K562 (cell line): ENCODE measurements around the gene OLR1. TPM values are rescaled to one million over a fixed set of nuclear protein-coding genes. Genes with fewer than 3 reads are reported as not detected.

Experiments used
- ATAC-seq: fragments of 200-7000 bp; cut with Tn5 transposase; 3 replicates; pipeline ENCODE4 v1.9.1; 2020; ENCODE audit warnings: moderate library complexity
- BruUV-seq: library from RNA; stranded (reverse); fragments of 400-500 nt; replicated peaks from 2 replicates; lab custom pipeline; 2021; lab: Mats Ljungman, UMichigan
- CTCF ChIA-PET: fragments of 300-600 bp; formaldehyde crosslinking; extraction: SDS; loops from one replicate; lab custom pipeline; 2021; ENCODE audit warnings: low intra/inter-chr PET ratio; lab: Yijun Ruan, JAX
- POLR2A ChIA-PET: fragments of 300-600, 350-650 bp; sonication (Branson Sonifier 250); formaldehyde crosslinking; extraction: SDS; loops from one replicate; lab custom pipeline; 2021; ENCODE audit warnings: antibody characterized with exemption, inconsistent platforms; lab: Yijun Ruan, JAX
- DNase-seq, 4 experiments: peaks; one replicate each; pipeline versions ENCODE4 v3.0.0 to v3.0.0-alpha.2; 2011 to 2018; ENCODE audit warnings: low spot score in 3 of 4, mixed read lengths in 3 of 4; ENCODE audit errors: extremely low read depth in 1 of 4
- FAIRE-seq: peaks from 2 replicates; lab custom pipeline; 2011; peaks lifted over from hg19 to GRCh38; lab: Jason Lieb, UNC
- H2AFZ ChIP-seq: 2 replicates; pipeline ENCODE4 v1.6.0; 2011; ENCODE audit warnings: low read depth, low read length, control low read depth, inconsistent platforms
- H3K27ac ChIP-seq: fragments of 200-600 bp; 3 replicates; pipeline ENCODE4 v1.8.0; 2011; ENCODE audit warnings: low read depth, mild to moderate bottlenecking, control low read depth, inconsistent platforms, low read length, moderate library complexity, mixed read lengths; ENCODE audit errors: extremely low read depth
- H3K27me3 ChIP-seq, 2 experiments: fragments of 300-600 bp in 1 of 2; 2 replicates in 1 of 2; 3 replicates in 1 of 2; pipeline versions ENCODE4 v1.6.0 to v1.8.0; 2011; ENCODE audit warnings: inconsistent platforms in 2 of 2, low read length in 2 of 2, mild to moderate bottlenecking in 1 of 2, mixed read lengths in 1 of 2, moderate library complexity in 1 of 2; ENCODE audit not compliant: control insufficient read depth in 2 of 2, insufficient read depth in 2 of 2
- H3K36me3 ChIP-seq: fragments of 300-600 bp; 3 replicates; pipeline ENCODE4 v1.8.0; 2011; ENCODE audit warnings: mild to moderate bottlenecking, low read length, inconsistent platforms; ENCODE audit not compliant: control insufficient read depth, insufficient read depth
- H3K4me1 ChIP-seq, 2 experiments: fragments of 200-600 bp in 1 of 2; replicated peaks in 1 of 2; 2 replicates in 1 of 2; 3 replicates in 1 of 2; pipeline versions ENCODE4 v1.5.1 to v1.8.0; 2011; ENCODE audit warnings: inconsistent platforms in 2 of 2, low read length in 2 of 2, mild to moderate bottlenecking in 1 of 2, mixed read lengths in 1 of 2, moderate library complexity in 1 of 2; ENCODE audit not compliant: control insufficient read depth in 2 of 2, insufficient read depth in 2 of 2
- H3K4me2 ChIP-seq: 2 replicates; pipeline ENCODE4 v1.6.1; 2011; ENCODE audit warnings: low read length, control low read depth, inconsistent platforms, mixed read lengths; ENCODE audit not compliant: insufficient read depth
- H3K4me3 ChIP-seq: fragments of 200-600 bp; sonication (generic), shearing (Covaris generic); 2 replicates; pipeline ENCODE4 v1.5.1; 2016; ENCODE audit warnings: control low read depth, inconsistent platforms
- H3K79me2 ChIP-seq: fragments of 200-600 bp; 3 replicates; pipeline ENCODE4 v1.8.0; 2011; ENCODE audit warnings: low read length, inconsistent platforms; ENCODE audit not compliant: control insufficient read depth, insufficient read depth
- H3K9ac ChIP-seq, 2 experiments: 2 replicates each; pipeline versions ENCODE4 v1.6.0 to v1.6.1; 2011; ENCODE audit warnings: low read depth in 2 of 2, low read length in 2 of 2, control low read depth in 1 of 2, inconsistent platforms in 1 of 2, mild to moderate bottlenecking in 1 of 2, mixed read lengths in 1 of 2; ENCODE audit not compliant: insufficient read depth in 1 of 2
- H3K9me1 ChIP-seq: one replicate; pipeline ENCODE4 v1.6.0; 2011; ENCODE audit warnings: inconsistent platforms, mild to moderate bottlenecking, low read length, moderate library complexity; ENCODE audit not compliant: control insufficient read depth, insufficient read depth
- H3K9me3 ChIP-seq: replicated peaks from 2 replicates; pipeline ENCODE4 v1.5.1; 2011; ENCODE audit warnings: low read depth, low read length, inconsistent platforms; ENCODE audit not compliant: control insufficient read depth, insufficient read depth
- H4K20me1 ChIP-seq: replicated peaks from 2 replicates; pipeline ENCODE4 v1.6.1; 2011; ENCODE audit warnings: low read length, inconsistent platforms, mixed read lengths; ENCODE audit not compliant: control insufficient read depth, insufficient read depth
- DNMT1 ChIP-seq: fragments of 450-650 bp; IDR thresholded peaks from 2 replicates; pipeline ENCODE4 v1.6.1; 2016; ENCODE audit warnings: antibody characterized with exemption, mild to moderate bottlenecking
- ETV6 ChIP-seq, 3 experiments: fragments of 150-350 bp in 1 of 3; sonication (generic) in 1 of 3; formaldehyde crosslinking in 1 of 3; IDR thresholded peaks; 2 replicates each; pipeline versions ENCODE4 v1.6.1 to v1.8.0; 2014 to 2022; ENCODE audit warnings: borderline replicate concordance in 2 of 3, low read depth in 2 of 3, antibody characterized with exemption in 1 of 3, low read length in 1 of 3, mild to moderate bottlenecking in 1 of 3, missing genetic modification reagents in 1 of 3
- HNRNPLL ChIP-seq: fragments of 200-400 bp; formaldehyde crosslinking; IDR thresholded peaks from 2 replicates; pipeline ENCODE4 v1.6.1; 2017; ENCODE audit warnings: low read length, low read depth, mild to moderate bottlenecking; ENCODE audit not compliant: poor library complexity, severe bottlenecking
- MAFK ChIP-seq: IDR thresholded peaks from 2 replicates; pipeline ENCODE4 v1.6.1; 2011; ENCODE audit warnings: low read length, improper control_type of control experiment
- NEUROD1 ChIP-seq: fragments of 150-350 bp; IDR thresholded peaks from 2 replicates; pipeline ENCODE4 v1.6.1; 2014; ENCODE audit warnings: borderline replicate concordance, low read length, low read depth; ENCODE audit not compliant: partially characterized antibody
- YY1 ChIP-seq, 3 experiments: IDR thresholded peaks; 2 replicates each; pipeline ENCODE4 v1.6.1; 2011; ENCODE audit warnings: low read length in 2 of 3, mild to moderate bottlenecking in 2 of 3, moderate library complexity in 2 of 3, borderline replicate concordance in 1 of 3, control low read depth in 1 of 3, low read depth in 1 of 3; ENCODE audit not compliant: insufficient read depth in 3 of 3, insufficient replicate concordance in 2 of 3, control insufficient read depth in 1 of 3, insufficient read length in 1 of 3; ENCODE audit errors: extremely low read depth in 1 of 3
- ZBTB40 ChIP-seq, 2 experiments: fragments of 450-650 bp in 1 of 2; sonication (generic) in 1 of 2; formaldehyde crosslinking in 1 of 2; IDR thresholded peaks; 2 replicates each; pipeline versions ENCODE4 v1.7.1 to v1.9.0; 2016 to 2022; ENCODE audit warnings: inconsistent platforms in 1 of 2, mild to moderate bottlenecking in 1 of 2, missing genetic modification reagents in 1 of 2
- WGBS: fragments of 100-300 bp; shearing (Covaris generic); methylation state at CpG from one replicate; pipeline ENCODE4 v1.1.6; 2016; ENCODE audit warnings: low coverage, mixed read lengths; ENCODE audit not compliant: insufficient coverage; ENCODE audit errors: missing lambda C conversion rate; 5-methylcytosine and 5-hydroxymethylcytosine counted together
- in situ Hi-C: fragments of 300-500 bp; cut with MboI; formaldehyde crosslinking; loops from 4 replicates; pipeline ENCODE4 v1.15.0; 2018; ENCODE audit warnings: inconsistent platforms, mixed read lengths
- intact Hi-C: fragments of 100-400 bp; cut with micrococcal nuclease; formaldehyde crosslinking; loops from 2 replicates; pipeline ENCODE4 v1.14.2; 2022
- polyA plus RNA-seq, 8 experiments: library from polyadenylated mRNA; depleted of rRNA in 4 of 8; stranded (reverse) in 5 of 8; unstranded in 3 of 8; fragments of >200 nt; fragmentation: Nextera tagmentation in 2 of 8; fragmentation: Illumina TruSeq in 1 of 8; extraction: Ambion mirVana in 2 of 8; extraction: Trizol in 1 of 8; gene quantifications; 2 replicates each; pipeline versions ENCODE4 v1.2.1 to v1.2.3, GENCODE V29; 2011 to 2014; ENCODE audit warnings: inconsistent platforms in 1 of 8, missing spikeins in 1 of 8
- total RNA-seq, 7 experiments: library from RNA; depleted of rRNA in 6 of 7; stranded (reverse); fragments of >200 nt in 6 of 7; fragmentation: Illumina TruSeq in 2 of 7; extraction: Trizol in 2 of 7; gene quantifications; 2 replicates each; pipeline versions ENCODE4 v1.2.1 to v1.2.3, GENCODE V29; 2011 to 2021; ENCODE audit warnings: low replicate concordance in 1 of 7
- TF ChIP-seq, protein P1 (sequence below), 2 experiments: fragments of 450-650 bp; conservative IDR thresholded peaks; 2 replicates each; pipeline ENCODE4 v1.6.1; 2017; ENCODE audit warnings: mild to moderate bottlenecking in 2 of 2, moderate library complexity in 2 of 2
- TF ChIP-seq, protein P2 (sequence below): sonication (generic); formaldehyde crosslinking; IDR thresholded peaks from 2 replicates; pipeline ENCODE4 v1.9.0; 2022; ENCODE audit warnings: mild to moderate bottlenecking, missing genetic modification reagents

OLR1 gene
- total and polyA plus RNA-seq, 9 of the 15 experiments (the other 6 are each of a cell fraction or from before 2014, with no cell fraction given) = not detected

GRCh38 chr12:10197879-10198278 lies 25.9 kb upstream of the OLR1 start:
- POLR2A ChIA-PET = no interaction called here
- WGBS = 6% methylated on average over 5 of the region's 5 CpGs
- DNase-seq (no peak), FAIRE-seq (no peak), ATAC-seq (no peak)
- intact Hi-C loops (no loop called here), in situ Hi-C loops (no loop called here)
- CTCF ChIA-PET = no interaction called here
- Histone ChIP-seq H3K27ac (no peak overlapping the region), H3K27me3 (peaks cover 3% of the 10 kb centered on the region in 2 experiments; a peak in 3 of 5 replicates), H2AFZ (no peak overlapping the region), H3K9me3 (no peaks in the 10 kb centered on the region), H3K36me3 (no peaks in the 10 kb centered on the region), H3K9me1 (no peaks in the 10 kb centered on the region), H3K9ac (no peak overlapping the region), H3K79me2 (no peaks in the 10 kb centered on the region), H3K4me3 (no peak overlapping the region), H3K4me1 (no peaks in the 10 kb centered on the region), H4K20me1 (no peaks in the 10 kb centered on the region), H3K4me2 (no peak overlapping the region)
- BruUV-seq = no TSS peak
- TF ChIP-seq, protein P1, sequence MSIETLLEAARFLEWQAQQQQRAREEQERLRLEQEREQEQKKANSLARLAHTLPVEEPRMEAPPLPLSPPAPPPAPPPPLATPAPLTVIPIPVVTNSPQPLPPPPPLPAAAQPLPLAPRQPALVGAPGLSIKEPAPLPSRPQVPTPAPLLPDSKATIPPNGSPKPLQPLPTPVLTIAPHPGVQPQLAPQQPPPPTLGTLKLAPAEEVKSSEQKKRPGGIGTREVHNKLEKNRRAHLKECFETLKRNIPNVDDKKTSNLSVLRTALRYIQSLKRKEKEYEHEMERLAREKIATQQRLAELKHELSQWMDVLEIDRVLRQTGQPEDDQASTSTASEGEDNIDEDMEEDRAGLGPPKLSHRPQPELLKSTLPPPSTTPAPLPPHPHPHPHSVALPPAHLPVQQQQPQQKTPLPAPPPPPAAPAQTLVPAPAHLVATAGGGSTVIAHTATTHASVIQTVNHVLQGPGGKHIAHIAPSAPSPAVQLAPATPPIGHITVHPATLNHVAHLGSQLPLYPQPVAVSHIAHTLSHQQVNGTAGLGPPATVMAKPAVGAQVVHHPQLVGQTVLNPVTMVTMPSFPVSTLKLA (conservative IDR thresholded peaks at IDR 0.05) = no peak
- TF ChIP-seq YY1 (IDR thresholded peaks at IDR 0.05; ENCODE audit: borderline replicate concordance in 1 of 3, control insufficient read depth in 1 of 3, extremely low read depth in 1 of 3, insufficient read depth in 3 of 3, insufficient read length in 1 of 3, insufficient replicate concordance in 2 of 3, low read depth in 1 of 3, low read length in 2 of 3) = no peak
- no peak for TF ChIP-seq HNRNPLL
- no peak for TF ChIP-seq DNMT1
- TF ChIP-seq ZBTB40 (IDR thresholded peaks at IDR 0.05) = no peak
- TF ChIP-seq ZBTB40 (CRISPR knock-in tag; IDR thresholded peaks at IDR 0.05) = no peak
- TF ChIP-seq ETV6 (IDR thresholded peaks at IDR 0.05; ENCODE audit: borderline replicate concordance in 1 of 2, low read depth in 2 of 2, low read length in 1 of 2) = no peak
- no peak for TF ChIP-seq ETV6 (CRISPR knock-in tag; IDR thresholded peaks at IDR 0.05; ENCODE audit: borderline replicate concordance)
- TF ChIP-seq, protein P2, sequence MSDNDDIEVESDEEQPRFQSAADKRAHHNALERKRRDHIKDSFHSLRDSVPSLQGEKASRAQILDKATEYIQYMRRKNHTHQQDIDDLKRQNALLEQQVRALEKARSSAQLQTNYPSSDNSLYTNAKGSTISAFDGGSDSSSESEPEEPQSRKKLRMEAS = no peak
- TF ChIP-seq MAFK = no peak
- no peak for TF ChIP-seq NEUROD1
